ENCODE results near the gene SERF2. TPM values are rescaled to one million over a fixed set of nuclear protein-coding genes. Genes with fewer than 3 reads are reported as not detected.

Gene SERF2
- total RNA-seq, 1 donor from 2014 or later: 578 TPM

GRCh38 chr15:43772624-43773023, 19.5 kb upstream of the SERF2 start:
- no peak for TF ChIP-seq CTCF (conservative IDR thresholded peaks at IDR 0.05)
- H3K4me1 Mint-ChIP-seq: peaks cover 7% of the 10 kb centered on the region
- H3K27me3 Mint-ChIP-seq (ENCODE audit: low read depth): peaks cover 19% of the 10 kb centered on the region
- peaks cover 25% of the 10 kb centered on the region for H3K36me3 Mint-ChIP-seq (ENCODE audit: low read depth)
- no peaks in the 10 kb centered on the region for H3K9me3 Mint-ChIP-seq
- no peak for DNase-seq (ENCODE audit: low read depth, low spot score)
- H3K4me3 Mint-ChIP-seq: no peak overlapping the region
- no peak overlapping the region for H3K27ac Mint-ChIP-seq (ENCODE audit: unreplicated experiment)

- TF ChIP-seq CTCF (conservative IDR thresholded peaks at IDR 0.05): no peak
- H3K4me1 Mint-ChIP-seq: peaks cover 8% of the 10 kb centered on the region
- H3K9me3 Mint-ChIP-seq: no peaks in the 10 kb centered on the region
- peak overlapping the region; percentile 45 for H3K4me3 Mint-ChIP-seq
- no peak overlapping the region for H3K27ac Mint-ChIP-seq (ENCODE audit: unreplicated experiment)
- peaks cover 19% of the 10 kb centered on the region for H3K27me3 Mint-ChIP-seq (ENCODE audit: low read depth)
- no peak for DNase-seq (ENCODE audit: low read depth, low spot score)
- H3K36me3 Mint-ChIP-seq (ENCODE audit: low read depth): peaks cover 21% of the 10 kb centered on the region
Observed at GRCh38 chr15:43774062-43774461, 18.1 kb upstream of the SERF2 start.

DNA sequence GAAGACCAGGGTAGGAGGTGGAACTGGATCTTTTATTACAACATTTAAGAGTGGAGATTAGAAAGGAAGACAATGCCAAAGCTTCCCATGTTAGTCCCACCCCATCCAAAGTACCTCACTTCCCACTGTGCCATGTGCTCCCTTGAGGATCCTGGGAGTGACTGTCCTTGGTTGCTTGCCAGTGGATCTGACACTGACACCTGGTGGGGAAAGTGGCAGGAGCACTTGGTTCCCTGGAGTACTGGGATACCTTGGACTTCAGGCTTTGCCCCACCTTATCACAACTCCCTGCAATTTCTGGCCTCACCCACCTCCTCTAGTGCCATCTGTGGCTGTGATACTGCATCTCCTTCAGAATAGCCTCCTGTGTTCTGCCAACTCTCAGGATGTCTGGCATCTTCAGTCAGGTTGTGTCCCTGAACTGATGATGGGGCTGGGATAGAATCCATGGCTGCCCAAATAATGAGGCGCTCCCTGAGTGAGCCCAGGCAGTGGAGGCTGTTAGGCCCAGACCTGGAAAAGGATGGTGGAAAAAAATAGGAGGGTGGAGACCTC, 16.6 kb upstream of the SERF2 start:
- DNase-seq (ENCODE audit: low read depth, low spot score): peak; percentile 14
- peak; percentile 53 for TF ChIP-seq CTCF (conservative IDR thresholded peaks at IDR 0.05)
- Mint-ChIP-seq H3K9me3 (no peaks in the 10 kb centered on the region), H3K4me3 (peak overlapping the region; percentile 77), H3K4me1 (peaks cover 8% of the 10 kb centered on the region), H3K36me3 (ENCODE audit: low read depth) (peaks cover 10% of the 10 kb centered on the region), H3K27me3 (ENCODE audit: low read depth) (peaks cover 22% of the 10 kb centered on the region), H3K27ac (ENCODE audit: unreplicated experiment) (no peak overlapping the region)

- Mint-ChIP-seq H3K36me3 (ENCODE audit: low read depth) (peaks cover 6% of the 10 kb centered on the region), H3K27me3 (ENCODE audit: low read depth) (peaks cover 23% of the 10 kb centered on the region), H3K9me3 (no peaks in the 10 kb centered on the region), H3K4me3 (peak overlapping the region; percentile 77), H3K4me1 (peaks cover 8% of the 10 kb centered on the region), H3K27ac (ENCODE audit: unreplicated experiment) (no peak overlapping the region)
- no peak for TF ChIP-seq CTCF (conservative IDR thresholded peaks at IDR 0.05)
- DNase-seq (ENCODE audit: low read depth, low spot score): peak; percentile 25
Observed at GRCh38 chr15:43776101-43776717, 15.9 kb upstream of the SERF2 start.

DNA sequence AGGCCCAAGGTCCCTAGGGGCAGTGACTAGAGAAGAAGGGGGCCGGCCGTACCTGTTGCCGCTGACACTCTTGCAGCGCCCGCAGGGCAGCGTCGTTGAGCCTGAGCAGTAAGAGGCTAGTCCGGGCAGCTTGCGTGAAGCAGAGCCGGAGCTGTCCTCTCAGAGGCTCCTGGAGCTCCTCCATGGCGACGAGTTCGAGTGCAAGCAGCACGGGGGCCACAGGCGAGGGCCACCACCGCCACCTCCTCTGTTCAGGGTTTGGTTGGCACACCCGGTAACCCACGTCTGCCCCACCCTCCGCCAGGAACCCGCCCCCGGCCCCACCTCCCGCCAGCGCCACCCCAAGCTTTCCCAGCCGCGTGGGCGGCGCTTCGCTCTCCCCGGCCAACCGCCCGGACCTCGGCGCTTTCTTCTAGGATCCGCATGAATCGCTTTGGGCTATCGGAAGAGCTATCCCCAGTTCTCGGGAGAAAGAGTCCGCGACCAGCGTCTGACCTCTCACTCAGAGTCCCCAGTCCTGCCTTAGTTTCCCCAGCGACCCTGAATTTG, 15.3 kb upstream of the SERF2 start, which contains the start of gene ELL3:
ELL3 (minus strand) TSS at position 249 of the 549 bp plus-strand sequence; CDS start at position 184, 65 bp downstream.
- peaks cover 8% of the 10 kb centered on the region for H3K4me1 Mint-ChIP-seq
- H3K9me3 Mint-ChIP-seq: no peaks in the 10 kb centered on the region
- H3K4me3 Mint-ChIP-seq: peak within 1 kb of the TSS; percentile 89
- H3K36me3 Mint-ChIP-seq (ENCODE audit: low read depth): peaks cover 4% of the 10 kb centered on the region
- H3K27ac Mint-ChIP-seq (ENCODE audit: unreplicated experiment): peak within 1 kb of the TSS; percentile 50
- DNase-seq (ENCODE audit: low read depth, low spot score): peak; percentile 36
- TF ChIP-seq CTCF (conservative IDR thresholded peaks at IDR 0.05): no peak
- peaks cover 23% of the 10 kb centered on the region for H3K27me3 Mint-ChIP-seq (ENCODE audit: low read depth)

Measured in neural crest cell (in vitro differentiated cells).